HG03520 (cell line): ENCODE results near the gene ZNF423.

Source experiments
- ATAC-seq: cut with Tn5 transposase; IDR thresholded peaks from one replicate; pipeline ENCODE4 v1.9.1; 2021; ENCODE audit warnings: mild to moderate bottlenecking, moderate library complexity; ENCODE audit not compliant: unreplicated experiment

The ZNF423 gene

GRCh38 chr16:49651996-49652395 is 203.9 kb downstream of the ZNF423 start:
- ATAC-seq: no peak

GRCh38 chr16:49651226-49651625 is 204.7 kb downstream of the ZNF423 start:
- no peak for ATAC-seq

- ATAC-seq: no peak
Observed at GRCh38 chr16:49650603-49651002, 205.3 kb downstream of the ZNF423 start.

GRCh38 chr16:49649013-49649765 is 206.7 kb downstream of the ZNF423 start:
- ATAC-seq: no peak

GRCh38 chr16:49647673-49648072 is 208.2 kb downstream of the ZNF423 start:
- no peak for ATAC-seq

- no peak for ATAC-seq
Observed at GRCh38 chr16:49645263-49645662, 210.6 kb downstream of the ZNF423 start.

- ATAC-seq: no peak
Observed at GRCh38 chr16:49644145-49644463, 211.8 kb downstream of the ZNF423 start.

GRCh38 chr16:49643429-49644144 is 212.3 kb downstream of the ZNF423 start:
- no peak for ATAC-seq

- no peak for ATAC-seq
Observed at GRCh38 chr16:49641250-49641649, 214.7 kb downstream of the ZNF423 start.

GRCh38 chr16:49640581-49640980 is 215.3 kb downstream of the ZNF423 start:
- no peak for ATAC-seq

- no peak for ATAC-seq
Observed at GRCh38 chr16:49639739-49640431, 216.0 kb downstream of the ZNF423 start.

- ATAC-seq: no peak
Observed at GRCh38 chr16:49638673-49639610, 217.0 kb downstream of the ZNF423 start.

GRCh38 chr16:49637933-49638672 is 217.8 kb downstream of the ZNF423 start:
- no peak for ATAC-seq

- ATAC-seq: no peak
Observed at GRCh38 chr16:49637511-49637910, 218.4 kb downstream of the ZNF423 start.

GRCh38 chr16:49636608-49637007 is 219.3 kb downstream of the ZNF423 start:
- ATAC-seq: no peak

- no peak for ATAC-seq
Observed at GRCh38 chr16:49635591-49636581, 220.0 kb downstream of the ZNF423 start.

GRCh38 chr16:49635009-49635350 is 220.9 kb downstream of the ZNF423 start:
- no peak for ATAC-seq

GRCh38 chr16:49634235-49635008 is 221.5 kb downstream of the ZNF423 start:
- no peak for ATAC-seq
